Liver (tissue), 9 donors: ENCODE data around the gene SRRM2. TPM values are rescaled to one million over a fixed set of nuclear protein-coding genes. Genes with fewer than 3 reads are reported as not detected.

Experiments
- DNase-seq: peaks from one replicate; pipeline ENCODE4 v3.0.0-alpha.2; 2017; ENCODE audit warnings: low spot score
- H3K27ac ChIP-seq, 2 donors: one replicate each; pipeline ENCODE4 v1.7.0; 2013; ENCODE audit warnings: inconsistent platforms in 2 of 2, low read length in 2 of 2, control low read depth in 1 of 2, low read depth in 1 of 2, mild to moderate bottlenecking in 1 of 2
- H3K27me3 ChIP-seq, 4 donors: one replicate each; pipeline versions ENCODE4 v1.6.1 to v1.7.0; 2013; ENCODE audit warnings: low read length in 3 of 4, inconsistent platforms in 1 of 4, mild to moderate bottlenecking in 1 of 4, moderate library complexity in 1 of 4; ENCODE audit not compliant: control insufficient read depth in 4 of 4, insufficient read depth in 4 of 4
- H3K36me3 ChIP-seq, 4 donors: one replicate each; pipeline versions ENCODE4 v1.6.1 to v1.7.0; 2013; ENCODE audit warnings: low read length in 3 of 4, mild to moderate bottlenecking in 3 of 4, low read depth in 1 of 4, moderate library complexity in 1 of 4; ENCODE audit not compliant: control insufficient read depth in 4 of 4, insufficient read depth in 3 of 4
- H3K4me1 ChIP-seq, 4 donors: one replicate each; pipeline versions ENCODE4 v1.6.1 to v1.7.0; 2013; ENCODE audit warnings: low read length in 3 of 4, mild to moderate bottlenecking in 3 of 4, moderate library complexity in 1 of 4; ENCODE audit not compliant: control insufficient read depth in 4 of 4, insufficient read depth in 4 of 4
- H3K4me3 ChIP-seq, 3 donors: one replicate each; pipeline versions ENCODE4 v1.6.1 to v1.7.0; 2013; ENCODE audit warnings: low read length in 3 of 3, control low read depth in 1 of 3, low read depth in 1 of 3, mild to moderate bottlenecking in 1 of 3
- H3K9ac ChIP-seq, 2 donors: one replicate each; pipeline ENCODE4 v1.7.0; 2013; ENCODE audit warnings: low read length in 2 of 2, mild to moderate bottlenecking in 2 of 2, moderate library complexity in 2 of 2, control low read depth in 1 of 2, low read depth in 1 of 2
- H3K9me3 ChIP-seq, 4 donors: one replicate each; pipeline versions ENCODE4 v1.6.1 to v1.7.0; 2013; ENCODE audit warnings: low read length in 3 of 4; ENCODE audit not compliant: control insufficient read depth in 4 of 4
- ATF3 ChIP-seq: IDR thresholded peaks from 2 replicates; pipeline ENCODE4 v1.6.1; 2016; ENCODE audit warnings: antibody characterized with exemption
- CTCF ChIP-seq: fragments of 150-350 bp; IDR thresholded peaks from 2 replicates; pipeline ENCODE4 v1.5.1; 2017; ENCODE audit warnings: improper control_type of control experiment, low read depth, low read length; ENCODE audit not compliant: missing input control
- FOXA2 ChIP-seq: IDR thresholded peaks from 2 replicates; pipeline ENCODE4 v1.6.1; 2016; ENCODE audit warnings: antibody characterized with exemption
- GABPA ChIP-seq, 2 donors: IDR thresholded peaks in 1 of 2; conservative IDR thresholded peaks in 1 of 2; 2 replicates each; pipeline ENCODE4 v1.6.1; 2016; ENCODE audit warnings: antibody characterized with exemption in 2 of 2, mild to moderate bottlenecking in 1 of 2, moderate library complexity in 1 of 2
- HNF4A ChIP-seq, 2 donors: conservative IDR thresholded peaks; 2 replicates each; pipeline ENCODE4 v1.6.1; 2016; ENCODE audit warnings: antibody characterized with exemption in 2 of 2, mild to moderate bottlenecking in 2 of 2
- HNF4G ChIP-seq: IDR thresholded peaks from 2 replicates; pipeline ENCODE4 v1.6.1; 2016; ENCODE audit warnings: antibody characterized with exemption
- JUND ChIP-seq, 2 donors: IDR thresholded peaks; 2 replicates each; pipeline ENCODE4 v1.6.1; 2016; ENCODE audit warnings: antibody characterized with exemption in 2 of 2
- NR2F2 ChIP-seq: IDR thresholded peaks from 2 replicates; pipeline ENCODE4 v1.6.1; 2016; ENCODE audit warnings: antibody characterized with exemption
- RAD21 ChIP-seq, 2 donors: IDR thresholded peaks; 2 replicates each; pipeline ENCODE4 v1.6.1; 2016; ENCODE audit warnings: antibody characterized with exemption in 2 of 2, mild to moderate bottlenecking in 2 of 2
- REST ChIP-seq: IDR thresholded peaks from 2 replicates; pipeline ENCODE4 v1.6.1; 2016; ENCODE audit warnings: antibody characterized with exemption, mild to moderate bottlenecking
- RXRA ChIP-seq, 2 donors: IDR thresholded peaks; 2 replicates each; pipeline ENCODE4 v1.6.1; 2017 to 2018; ENCODE audit warnings: antibody characterized with exemption in 2 of 2, mild to moderate bottlenecking in 1 of 2
- TAF1 ChIP-seq: conservative IDR thresholded peaks from 2 replicates; pipeline ENCODE4 v1.6.1; 2016; ENCODE audit warnings: antibody characterized with exemption, mild to moderate bottlenecking
- YY1 ChIP-seq: IDR thresholded peaks from 2 replicates; pipeline ENCODE4 v1.6.1; 2016; ENCODE audit warnings: antibody characterized with exemption, mild to moderate bottlenecking
- WGBS: extraction: QIAGEN DNeasy Blood & Tissue Kit; methylation state at CpG from one replicate; pipeline ENCODE4 v1.1.7; 2013; 5-methylcytosine and 5-hydroxymethylcytosine counted together
- polyA plus RNA-seq, 2 donors: library from polyadenylated mRNA; stranded (reverse) in 1 of 2; unstranded in 1 of 2; fragments of 200-250 nt in 1 of 2; fragments of >200 nt in 1 of 2; fragmentation: Nextera tagmentation in 1 of 2; extraction: Ambion mirVana in 1 of 2; gene quantifications; one replicate each; pipeline versions ENCODE4 v1.2.1 to v1.2.3, GENCODE V29; 2013 to 2015
- total RNA-seq, 2 donors: library from RNA; depleted of rRNA; stranded (reverse); fragments of >200 nt; gene quantifications; one replicate each; pipeline ENCODE4 v1.2.3, GENCODE V29; 2014
- donor health status: healthy.
- donor health status: healthy.
- donor health status: healthy.
- donor health status: healthy.
- donor health status: healthy.

Gene SRRM2
- total and polyA plus RNA-seq, 4 donors: 84.8 to 199 (median 133) TPM

GRCh38 chr16:2740476-2740875, 12.0 kb upstream of the SRRM2 start:
- H3K4me1 ChIP-seq: no peaks in the 10 kb centered on the region
- H3K27ac ChIP-seq: no peak overlapping the region
- TF ChIP-seq CTCF (no peak), HNF4G (no peak), YY1 (no peak), JUND (IDR thresholded peaks at IDR 0.05) (no peak), HNF4A (conservative IDR thresholded peaks at IDR 0.05) (no peak), FOXA2 (no peak), RAD21 (IDR thresholded peaks at IDR 0.05) (no peak), TAF1 (no peak), ATF3 (no peak), GABPA (IDR thresholded peaks at IDR 0.05 in 1 of 2, conservative IDR thresholded peaks at IDR 0.05 in 1 of 2) (no peak), NR2F2 (no peak), RXRA (IDR thresholded peaks at IDR 0.05) (no peak), REST (no peak)
- WGBS: 93% methylated on average over 6 of the region's 6 CpGs
- H3K4me3 ChIP-seq: no peak overlapping the region
- no peak for DNase-seq
- H3K27me3 ChIP-seq: no peaks in the 10 kb centered on the region
- no peak overlapping the region for H3K9ac ChIP-seq
- no peaks in the 10 kb centered on the region for H3K36me3 ChIP-seq
- no peaks in the 10 kb centered on the region for H3K9me3 ChIP-seq

GRCh38 chr16:2741168-2741567, 11.3 kb upstream of the SRRM2 start:
- H3K4me1 ChIP-seq: no peaks in the 10 kb centered on the region
- 94% methylated on average over 4 of the region's 4 CpGs for WGBS
- DNase-seq: no peak
- no peaks in the 10 kb centered on the region for H3K36me3 ChIP-seq
- no peak for TF ChIP-seq RXRA (IDR thresholded peaks at IDR 0.05)
- no peak for TF ChIP-seq FOXA2
- no peak overlapping the region for H3K27ac ChIP-seq
- H3K27me3 ChIP-seq: no peaks in the 10 kb centered on the region
- no peaks in the 10 kb centered on the region for H3K9me3 ChIP-seq
- H3K4me3 ChIP-seq: no peak overlapping the region
- no peak overlapping the region for H3K9ac ChIP-seq
